HepG2 (cell line): ENCODE data around the gene ASH1L. TPM values are rescaled to one million over a fixed set of nuclear protein-coding genes. Genes with fewer than 3 reads are reported as not detected.

Experiments used
- ATAC-seq: fragments of 200-7000 bp; cut with Tn5 transposase; 3 replicates; pipeline ENCODE4 v1.9.1; 2020; ENCODE audit warnings: mild to moderate bottlenecking, moderate library complexity
- BruUV-seq: library from RNA; stranded (reverse); fragments of 400-500 nt; replicated peaks from 2 replicates; lab custom pipeline; 2021; lab: Mats Ljungman, UMichigan
- CTCF ChIA-PET: fragments of 300-600 bp; formaldehyde crosslinking; extraction: SDS; loops from one replicate; lab custom pipeline; 2021; ENCODE audit warnings: low total read pairs, inconsistent platforms, low intra/inter-chr PET ratio; lab: Yijun Ruan, JAX
- POLR2A ChIA-PET: fragments of 350-600 bp; sonication (Branson Sonifier 250); formaldehyde crosslinking; loops from one replicate; lab custom pipeline; 2020; ENCODE audit warnings: antibody characterized with exemption, inconsistent platforms; lab: Yijun Ruan, JAX
- DNase-seq: peaks from one replicate; pipeline ENCODE4 v3.0.0-alpha.2; 2015; ENCODE audit warnings: low spot score
- FAIRE-seq: peaks from 3 replicates; lab custom pipeline; 2011; peaks lifted over from hg19 to GRCh38; lab: Jason Lieb, UNC
- H2AFZ ChIP-seq: one replicate; pipeline ENCODE4 v1.6.1; 2011; ENCODE audit warnings: low read length, inconsistent platforms
- H3K27ac ChIP-seq: fragments of 300-600 bp; 3 replicates; pipeline ENCODE4 v1.8.0; 2011; ENCODE audit warnings: mixed run types, mild to moderate bottlenecking, mixed read lengths, low read length, inconsistent platforms; ENCODE audit not compliant: insufficient read depth; ENCODE audit errors: extremely low read length
- H3K27me3 ChIP-seq, 2 experiments: fragments of 200-600 bp in 1 of 2; 2 replicates in 1 of 2; 3 replicates in 1 of 2; pipeline versions ENCODE4 v1.6.0 to v1.8.0; 2011; ENCODE audit warnings: low read length in 2 of 2, mild to moderate bottlenecking in 2 of 2, moderate library complexity in 2 of 2, inconsistent platforms in 1 of 2; ENCODE audit not compliant: insufficient read depth in 2 of 2, control insufficient read depth in 1 of 2
- H3K36me3 ChIP-seq, 2 experiments: fragments of 200-600 bp in 1 of 2; replicated peaks in 1 of 2; 2 replicates in 1 of 2; 3 replicates in 1 of 2; pipeline versions ENCODE4 v1.5.1 to v1.8.0; 2011; ENCODE audit warnings: low read length in 2 of 2, inconsistent platforms in 1 of 2; ENCODE audit not compliant: insufficient read depth in 2 of 2, control insufficient read depth in 1 of 2
- H3K4me1 ChIP-seq: 2 replicates; pipeline ENCODE4 v1.5.1; 2012; ENCODE audit warnings: low read length, inconsistent platforms; ENCODE audit not compliant: insufficient read depth
- H3K4me2 ChIP-seq: 2 replicates; pipeline ENCODE4 v1.6.0; 2011; ENCODE audit warnings: low read depth, low read length, inconsistent platforms
- H3K4me3 ChIP-seq, 3 experiments: fragments of 200-600 bp in 1 of 3; sonication (generic), shearing (Covaris generic) in 1 of 3; replicated peaks in 1 of 3; 2 replicates each; pipeline ENCODE4 v1.5.1; 2011 to 2016; ENCODE audit warnings: low read length in 3 of 3, inconsistent platforms in 2 of 3, low read depth in 2 of 3, mild to moderate bottlenecking in 2 of 3, control low read depth in 1 of 3, mixed read lengths in 1 of 3; ENCODE audit not compliant: insufficient read depth in 1 of 3
- H3K79me2 ChIP-seq: one replicate; pipeline ENCODE4 v1.6.1; 2011; ENCODE audit warnings: low read length, inconsistent platforms; ENCODE audit not compliant: insufficient read depth
- H3K9ac ChIP-seq: 2 replicates; pipeline ENCODE4 v1.6.0; 2011; ENCODE audit warnings: mild to moderate bottlenecking, low read depth, low read length, inconsistent platforms; ENCODE audit not compliant: insufficient read depth
- H3K9me3 ChIP-seq: 2 replicates; pipeline ENCODE4 v1.5.1; 2012; ENCODE audit warnings: mild to moderate bottlenecking, low read length
- H4K20me1 ChIP-seq: 2 replicates; pipeline ENCODE4 v1.6.0; 2011; ENCODE audit warnings: inconsistent platforms, mild to moderate bottlenecking, low read length, moderate library complexity; ENCODE audit not compliant: insufficient read depth
- ARNTL ChIP-seq: sonication (generic); formaldehyde crosslinking; IDR thresholded peaks from 2 replicates; pipeline ENCODE4 v1.4.0; 2020; ENCODE audit warnings: mild to moderate bottlenecking, missing genetic modification reagents
- ASH2L ChIP-seq: fragments of 300-600, 200-600 bp; sonication (generic); IDR thresholded peaks from 2 replicates; pipeline ENCODE4 v1.7.0; 2017; ENCODE audit warnings: low read depth, mild to moderate bottlenecking, moderate library complexity, mixed read lengths, low read length; ENCODE audit not compliant: insufficient read length
- ETV6 ChIP-seq: sonication (generic); formaldehyde crosslinking; conservative IDR thresholded peaks from 2 replicates; pipeline ENCODE4 v1.4.0; 2020; ENCODE audit warnings: missing genetic modification reagents
- KAT2B ChIP-seq: fragments of 150-350 bp; IDR thresholded peaks from 2 replicates; pipeline ENCODE4 v1.6.1; 2014; ENCODE audit warnings: low read depth, low read length, borderline replicate concordance
- NKX3-1 ChIP-seq: sonication (generic); formaldehyde crosslinking; IDR thresholded peaks from 2 replicates; pipeline ENCODE4 v1.5.0; 2020; ENCODE audit warnings: missing genetic modification reagents
- SP4 ChIP-seq: sonication (generic); formaldehyde crosslinking; IDR thresholded peaks from 2 replicates; pipeline ENCODE4 v1.8.1; 2023; ENCODE audit warnings: mild to moderate bottlenecking, missing genetic modification reagents
- ZNF101 ChIP-seq: sonication (generic); formaldehyde crosslinking; IDR thresholded peaks from 2 replicates; pipeline ENCODE4 v1.4.0; 2020; ENCODE audit warnings: mild to moderate bottlenecking, low read depth, missing genetic modification reagents, borderline replicate concordance
- ZNF143 ChIP-seq: sonication (generic); formaldehyde crosslinking; IDR thresholded peaks from 2 replicates; pipeline ENCODE4 v1.4.0; 2020; ENCODE audit warnings: missing genetic modification reagents
- ZNF382 ChIP-seq: sonication (generic); formaldehyde crosslinking; IDR thresholded peaks from 2 replicates; pipeline ENCODE4 v1.5.0; 2020; ENCODE audit warnings: missing genetic modification reagents, mild to moderate bottlenecking, borderline replicate concordance
- ZNF383 ChIP-seq: sonication (generic); formaldehyde crosslinking; IDR thresholded peaks from 2 replicates; pipeline ENCODE4 v1.4.0; 2020; ENCODE audit warnings: missing genetic modification reagents, mild to moderate bottlenecking, borderline replicate concordance
- ZNF430 ChIP-seq: sonication (generic); formaldehyde crosslinking; IDR thresholded peaks from 2 replicates; pipeline ENCODE4 v1.9.0; 2021; ENCODE audit warnings: mild to moderate bottlenecking, missing genetic modification reagents
- ZNF577 ChIP-seq: sonication (generic); formaldehyde crosslinking; IDR thresholded peaks from 2 replicates; pipeline ENCODE4 v1.4.0; 2020; ENCODE audit warnings: mild to moderate bottlenecking, low read depth, missing genetic modification reagents, borderline replicate concordance
- ZNF816 ChIP-seq: sonication (generic); formaldehyde crosslinking; IDR thresholded peaks from 2 replicates; pipeline ENCODE4 v1.8.0; 2022; ENCODE audit warnings: missing genetic modification reagents, mild to moderate bottlenecking, borderline replicate concordance
- ZNF839 ChIP-seq: sonication (generic); formaldehyde crosslinking; IDR thresholded peaks from 2 replicates; pipeline ENCODE4 v1.4.0; 2020; ENCODE audit warnings: missing genetic modification reagents, mild to moderate bottlenecking, borderline replicate concordance
- ZNF879 ChIP-seq: sonication (generic); formaldehyde crosslinking; IDR thresholded peaks from 2 replicates; pipeline ENCODE4 v1.8.1; 2023; ENCODE audit warnings: missing genetic modification reagents
- WGBS: methylation state at CpG from one replicate; pipeline ENCODE4 v1.1.6; 2017; ENCODE audit warnings: low lambda C conversion rate; 5-methylcytosine and 5-hydroxymethylcytosine counted together
- in situ Hi-C: cut with HindIII; loops from 2 replicates; pipeline ENCODE4 v1.10.0; 2017; ENCODE audit warnings: low pct_unique_long_range_greater_than_20kb; ENCODE audit not compliant: extremely low pct_ligation_motif_present
- intact Hi-C: fragments of 100-400 bp; cut with micrococcal nuclease; formaldehyde crosslinking; loops from one replicate; pipeline ENCODE4 v1.10.0; 2022; ENCODE audit not compliant: unreplicated experiment
- polyA plus RNA-seq, 8 experiments: library from polyadenylated mRNA; depleted of rRNA in 3 of 8; stranded (reverse) in 7 of 8; unstranded in 1 of 8; fragments of >200 nt; fragmentation: Illumina TruSeq in 4 of 8; extraction: Trizol in 4 of 8; gene quantifications; 2 replicates each; pipeline versions ENCODE4 v1.2.1 to v1.2.3, GENCODE V29; 2011 to 2016; ENCODE audit warnings: low read depth in 4 of 8, missing spikeins in 1 of 8, mixed read lengths in 1 of 8; ENCODE audit not compliant: insufficient read depth in 1 of 8
- total RNA-seq, 5 experiments: library from RNA; depleted of rRNA; stranded (reverse); fragments of >200 nt; fragmentation: Illumina TruSeq; extraction: Trizol; gene quantifications; 2 replicates each; pipeline ENCODE4 v1.2.3, GENCODE V29; 2016; ENCODE audit warnings: low read depth in 1 of 5
- TF ChIP-seq, protein P1 (sequence below): sonication (generic); formaldehyde crosslinking; IDR thresholded peaks from 2 replicates; pipeline ENCODE4 v1.9.0; 2021; ENCODE audit warnings: missing genetic modification reagents, mild to moderate bottlenecking, borderline replicate concordance

The ASH1L gene
- total and polyA plus RNA-seq, 2 of the 13 experiments (the other 11 are each of a cell fraction or from before 2014, with no cell fraction given) = 10.2 to 15.3 TPM

DNA sequence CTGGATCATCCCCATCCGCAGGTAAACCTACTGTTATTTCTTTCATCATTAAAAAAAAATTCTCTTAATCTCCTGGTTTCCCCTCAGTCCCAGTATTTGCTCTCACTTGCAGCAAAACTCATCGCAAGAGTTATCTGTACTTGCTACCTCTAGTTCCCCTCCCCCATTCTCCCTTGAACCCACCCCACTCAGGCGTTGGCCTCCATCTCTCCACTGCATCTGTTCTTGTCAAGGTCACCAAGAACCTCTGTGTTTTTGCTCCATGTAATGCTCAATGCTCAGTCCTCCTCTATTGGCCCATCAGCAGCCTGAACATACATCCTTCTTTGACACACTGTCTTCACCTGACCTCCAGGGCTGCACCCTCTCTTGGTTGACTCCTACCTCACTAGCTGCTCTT is 265.9 kb downstream of the ASH1L start:
- FAIRE-seq = no peak
- in situ Hi-C loops (no loop called here), intact Hi-C loops (no loop called here)
- H4K20me1 ChIP-seq = no peaks in the 10 kb centered on the region
- peaks cover 3% of the 10 kb centered on the region for H3K79me2 ChIP-seq
- no peak overlapping the region for H3K4me2 ChIP-seq
- H3K4me3 ChIP-seq = no peak overlapping the region
- peaks cover 43% of the 10 kb centered on the region for H3K4me1 ChIP-seq
- DNase-seq = no peak
- peaks cover 0 to 8% of the 10 kb centered on the region in 2 experiments; a peak in 3 of 5 replicates for H3K36me3 ChIP-seq
- BruUV-seq = no TSS peak
- H3K27ac ChIP-seq = no peak overlapping the region
- TF ChIP-seq ZNF816 (CRISPR knock-in tag) (no peak), ZNF879 (CRISPR knock-in tag) (no peak), ETV6 (CRISPR knock-in tag) (no peak), ZNF430 (CRISPR knock-in tag) (no peak), ZNF143 (no peak), ZNF101 (CRISPR knock-in tag) (no peak), ZNF577 (CRISPR knock-in tag) (no peak), KAT2B (no peak), ZNF382 (CRISPR knock-in tag) (no peak), SP4 (no peak), ZNF839 (CRISPR knock-in tag) (no peak), ASH2L (no peak), ZNF383 (CRISPR knock-in tag) (no peak), NKX3-1 (CRISPR knock-in tag) (no peak), ARNTL (CRISPR knock-in tag) (no peak)
- TF ChIP-seq, protein P1, sequence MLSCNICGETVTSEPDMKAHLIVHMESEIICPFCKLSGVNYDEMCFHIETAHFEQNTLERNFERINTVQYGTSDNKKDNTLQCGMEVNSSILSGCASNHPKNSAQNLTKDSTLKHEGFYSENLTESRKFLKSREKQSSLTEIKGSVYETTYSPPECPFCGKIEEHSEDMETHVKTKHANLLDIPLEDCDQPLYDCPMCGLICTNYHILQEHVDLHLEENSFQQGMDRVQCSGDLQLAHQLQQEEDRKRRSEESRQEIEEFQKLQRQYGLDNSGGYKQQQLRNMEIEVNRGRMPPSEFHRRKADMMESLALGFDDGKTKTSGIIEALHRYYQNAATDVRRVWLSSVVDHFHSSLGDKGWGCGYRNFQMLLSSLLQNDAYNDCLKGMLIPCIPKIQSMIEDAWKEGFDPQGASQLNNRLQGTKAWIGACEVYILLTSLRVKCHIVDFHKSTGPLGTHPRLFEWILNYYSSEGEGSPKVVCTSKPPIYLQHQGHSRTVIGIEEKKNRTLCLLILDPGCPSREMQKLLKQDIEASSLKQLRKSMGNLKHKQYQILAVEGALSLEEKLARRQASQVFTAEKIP = no peak
- no peaks in the 10 kb centered on the region for H3K27me3 ChIP-seq
- H3K9ac ChIP-seq = no peak overlapping the region
- ChIA-PET POLR2A (interaction anchor here (1.0 kb wide), 1 partner anchor 9 kb away, joined by 3 read pairs; no protein-coding TSS in a partner anchor), CTCF (no interaction called here)
- H2AFZ ChIP-seq = no peak overlapping the region
- no peaks in the 10 kb centered on the region for H3K9me3 ChIP-seq
- 87% methylated on average over 3 of the region's 3 CpGs for WGBS
- ATAC-seq = no peak
